ENCODE measurements around the gene CD300H.

CD300H gene

GRCh38 chr17:74513987-74514631, 53.2 kb downstream of the CD300H start:
- TF ChIP-seq USF1 (IDR thresholded peaks at IDR 0.05) (peak; percentile 92), YY1 (IDR thresholded peaks at IDR 0.05; ENCODE audit: low read depth) (no peak), ZBTB7A (IDR thresholded peaks at IDR 0.05; ENCODE audit: low read depth) (no peak), REST (IDR thresholded peaks at IDR 0.05; ENCODE audit: low read depth) (no peak)

- TF ChIP-seq TAF1 (IDR thresholded peaks at IDR 0.05; ENCODE audit: low read depth): no peak
- TF ChIP-seq USF1 (IDR thresholded peaks at IDR 0.05): no peak
- TF ChIP-seq MAX (IDR thresholded peaks at IDR 0.05): no peak
- no peak for TF ChIP-seq YY1 (IDR thresholded peaks at IDR 0.05; ENCODE audit: low read depth)
- no peak for TF ChIP-seq RAD21 (IDR thresholded peaks at IDR 0.05; ENCODE audit: low read depth)
- no peak for TF ChIP-seq NFIC (IDR thresholded peaks at IDR 0.05)
- TF ChIP-seq TCF12 (IDR thresholded peaks at IDR 0.05; ENCODE audit: low read depth): no peak
- TF ChIP-seq FOXM1 (IDR thresholded peaks at IDR 0.05; ENCODE audit: borderline replicate concordance, low read depth): no peak
- no peak for TF ChIP-seq EGR1 (IDR thresholded peaks at IDR 0.05)
- no peak for TF ChIP-seq CREB1 (IDR thresholded peaks at IDR 0.05; ENCODE audit: low read depth)
- TF ChIP-seq TEAD4 (IDR thresholded peaks at IDR 0.05): no peak
- TF ChIP-seq REST (IDR thresholded peaks at IDR 0.05; ENCODE audit: low read depth): no peak
- TF ChIP-seq EP300 (IDR thresholded peaks at IDR 0.05; ENCODE audit: borderline replicate concordance): no peak
- TF ChIP-seq CEBPB (IDR thresholded peaks at IDR 0.05): no peak
- TF ChIP-seq ZBTB7A (IDR thresholded peaks at IDR 0.05; ENCODE audit: low read depth): no peak
Measured at GRCh38 chr17:74512624-74513091, 54.7 kb downstream of the CD300H start.

GRCh38 chr17:74512036-74512435, 55.3 kb downstream of the CD300H start:
- no peak for TF ChIP-seq RAD21 (IDR thresholded peaks at IDR 0.05; ENCODE audit: low read depth)

All from Ishikawa (cell line).